IMR-90 (cell line): Measurements from ENCODE around the gene TTC3.
"Not testable (repeated sequence)": the region's sequence is repeated elsewhere in the genome, so short reads cannot be mapped to it uniquely, and the experiment has no call there.

Experiments used
- BHLHE40 ChIP-seq: fragments of 150-350 bp; IDR thresholded peaks from 2 replicates; pipeline ENCODE4 v1.6.1; 2016; ENCODE audit warnings: mild to moderate bottlenecking, low read depth, low read length
- CEBPB ChIP-seq: IDR thresholded peaks from 2 replicates; pipeline ENCODE4 v1.6.1; 2012; ENCODE audit warnings: low read depth, low read length, improper control_type of control experiment
- CHD1 ChIP-seq: IDR thresholded peaks from 2 replicates; pipeline ENCODE4 v1.6.1; 2012; ENCODE audit warnings: low read depth, low read length, improper control_type of control experiment
- CTCF ChIP-seq: conservative IDR thresholded peaks from 2 replicates; pipeline ENCODE4 v1.5.1; 2012; ENCODE audit warnings: mild to moderate bottlenecking, low read depth, low read length, improper control_type of control experiment
- ELK1 ChIP-seq: fragments of 150-350 bp; IDR thresholded peaks from 2 replicates; pipeline ENCODE4 v1.6.1; 2016; ENCODE audit warnings: low read depth, mild to moderate bottlenecking, low read length, moderate library complexity, borderline replicate concordance
- FOS ChIP-seq: fragments of 150-350 bp; IDR thresholded peaks from 2 replicates; pipeline ENCODE4 v1.6.1; 2016; ENCODE audit warnings: low read depth, low read length
- MAZ ChIP-seq: IDR thresholded peaks from 2 replicates; pipeline ENCODE4 v1.6.1; 2012; ENCODE audit warnings: low read depth, mild to moderate bottlenecking, low read length, improper control_type of control experiment, moderate library complexity, borderline replicate concordance
- MXI1 ChIP-seq: IDR thresholded peaks from 2 replicates; pipeline ENCODE4 v1.6.1; 2012; ENCODE audit warnings: low read depth, mild to moderate bottlenecking, low read length, moderate library complexity, borderline replicate concordance
- NFE2L2 ChIP-seq: fragments of 150-350 bp; IDR thresholded peaks from 2 replicates; pipeline ENCODE4 v1.6.1; 2016; ENCODE audit warnings: low read depth, mild to moderate bottlenecking, low read length
- POLR2A ChIP-seq: IDR thresholded peaks from 2 replicates; pipeline ENCODE4 v1.6.1; 2012; ENCODE audit warnings: mild to moderate bottlenecking, low read depth, low read length
- RAD21 ChIP-seq: IDR thresholded peaks from 2 replicates; pipeline ENCODE4 v1.6.1; 2012; ENCODE audit warnings: low read length, improper control_type of control experiment
- RCOR1 ChIP-seq: IDR thresholded peaks from 2 replicates; pipeline ENCODE4 v1.6.1; 2012; ENCODE audit warnings: mild to moderate bottlenecking, low read length, improper control_type of control experiment; ENCODE audit not compliant: insufficient replicate concordance
- SMC3 ChIP-seq: fragments of 150-350 bp; IDR thresholded peaks from 2 replicates; pipeline ENCODE4 v1.6.1; 2016; ENCODE audit warnings: low read depth, mild to moderate bottlenecking, antibody characterized with exemption, low read length, moderate library complexity
- TF ChIP-seq, protein P1 (sequence below): fragments of 150-350 bp; IDR thresholded peaks from 2 replicates; pipeline ENCODE4 v1.6.1; 2017; ENCODE audit warnings: mild to moderate bottlenecking, antibody characterized with exemption, low read length, low read depth

GRCh38 chr21:37049741-37050140 is 23.3 kb upstream of the TTC3 start:
- not testable (repeated sequence) for TF ChIP-seq POLR2A, CTCF, ELK1, CEBPB, MXI1, RAD21, NFE2L2, CHD1, MAZ, SMC3, BHLHE40, RCOR1, FOS
- TF ChIP-seq, protein P1, sequence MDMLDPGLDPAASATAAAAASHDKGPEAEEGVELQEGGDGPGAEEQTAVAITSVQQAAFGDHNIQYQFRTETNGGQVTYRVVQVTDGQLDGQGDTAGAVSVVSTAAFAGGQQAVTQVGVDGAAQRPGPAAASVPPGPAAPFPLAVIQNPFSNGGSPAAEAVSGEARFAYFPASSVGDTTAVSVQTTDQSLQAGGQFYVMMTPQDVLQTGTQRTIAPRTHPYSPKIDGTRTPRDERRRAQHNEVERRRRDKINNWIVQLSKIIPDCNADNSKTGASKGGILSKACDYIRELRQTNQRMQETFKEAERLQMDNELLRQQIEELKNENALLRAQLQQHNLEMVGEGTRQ, result not testable (repeated sequence)
